RWPE1 (cell line): ENCODE measurements around the gene AGPAT3.
"Not testable (repeated sequence)": the region's sequence is repeated elsewhere in the genome, so short reads cannot be mapped to it uniquely, and the experiment has no call there.

Source experiments
- CTCF ChIA-PET: fragments of 350-600 bp; sonication (Branson Sonifier 250); formaldehyde crosslinking; extraction: SDS; loops from one replicate; lab custom pipeline; 2021; lab: Yijun Ruan, JAX
- POLR2A ChIA-PET: fragments of 400-600 bp; formaldehyde crosslinking; extraction: SDS; loops from one replicate; lab custom pipeline; 2020; ENCODE audit warnings: antibody characterized with exemption; ENCODE audit not compliant: low non-redundant PET; lab: Yijun Ruan, JAX
- DNase-seq: peaks from one replicate; pipeline ENCODE4 v3.0.0; 2012; ENCODE audit warnings: low spot score
- H3K27ac ChIP-seq: fragments of 450-650 bp; 2 replicates; pipeline ENCODE4 v1.5.1; 2017
- CTCF ChIP-seq: fragments of 450-650 bp; conservative IDR thresholded peaks from 2 replicates; pipeline ENCODE4 v1.5.1; 2017; ENCODE audit warnings: low read depth, mild to moderate bottlenecking

Gene AGPAT3

DNA sequence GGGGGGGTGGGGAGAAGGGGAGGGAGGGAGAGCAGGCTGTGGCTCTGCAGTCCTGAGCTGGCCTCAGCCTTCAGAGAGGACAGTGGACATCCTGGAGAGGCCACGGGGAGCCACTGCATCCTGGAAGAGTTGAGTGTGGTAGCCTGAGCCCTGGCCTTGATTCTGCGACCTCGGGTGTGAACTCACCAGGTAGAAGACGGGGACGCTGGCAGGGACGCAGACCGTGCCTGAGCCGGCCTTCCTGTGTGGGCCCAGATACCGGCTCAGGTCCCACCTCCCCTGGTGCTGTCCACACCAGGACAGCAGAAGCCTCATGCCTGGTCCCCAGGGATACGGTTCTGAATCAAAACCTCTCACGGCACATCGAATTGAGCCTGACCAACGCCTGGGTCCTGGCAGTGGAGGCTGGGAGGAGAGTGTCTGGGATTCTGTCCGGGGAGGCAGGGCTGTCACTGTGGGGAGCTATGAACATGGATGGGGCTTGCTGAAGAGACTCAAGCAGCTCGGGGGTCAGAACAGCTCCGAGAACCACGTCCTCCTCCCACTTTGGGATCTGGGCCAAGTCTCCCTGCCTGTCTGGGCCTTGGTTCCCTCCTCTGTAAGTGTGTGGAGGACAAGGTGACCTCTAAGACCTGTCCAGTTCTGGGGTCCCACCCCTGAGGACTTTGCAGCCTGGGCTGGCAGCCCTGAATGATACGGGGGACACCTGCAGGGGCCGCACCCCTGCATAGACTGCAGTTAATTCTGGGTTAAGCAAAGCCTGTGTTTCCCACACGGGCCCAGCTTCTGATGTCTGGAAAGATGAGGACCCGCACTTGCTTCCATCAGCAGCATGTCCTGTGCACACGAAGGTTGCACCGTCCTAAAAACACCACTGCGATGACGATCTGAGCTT lies 45.3 kb upstream of the AGPAT3 start:
- CTCF ChIA-PET: interaction anchor here (1.1 kb wide), 1 partner anchor 28 kb away, joined by 4 read pairs; no protein-coding TSS in a partner anchor
- no peak for DNase-seq
- POLR2A ChIA-PET: no interaction called here
- H3K27ac ChIP-seq: no peak overlapping the region
- TF ChIP-seq CTCF: no peak

GRCh38 chr21:43820466-43820865 lies 44.6 kb upstream of the AGPAT3 start:
- no peak for TF ChIP-seq CTCF
- H3K27ac ChIP-seq: no peak overlapping the region
- POLR2A ChIA-PET: no interaction called here
- CTCF ChIA-PET: no interaction called here
- DNase-seq: no peak

- POLR2A ChIA-PET, CTCF ChIA-PET, H3K27ac ChIP-seq, DNase-seq: not testable (repeated sequence)
These were observed 42.9 kb upstream of the AGPAT3 start for GRCh38 chr21:43822166-43822565.

DNA sequence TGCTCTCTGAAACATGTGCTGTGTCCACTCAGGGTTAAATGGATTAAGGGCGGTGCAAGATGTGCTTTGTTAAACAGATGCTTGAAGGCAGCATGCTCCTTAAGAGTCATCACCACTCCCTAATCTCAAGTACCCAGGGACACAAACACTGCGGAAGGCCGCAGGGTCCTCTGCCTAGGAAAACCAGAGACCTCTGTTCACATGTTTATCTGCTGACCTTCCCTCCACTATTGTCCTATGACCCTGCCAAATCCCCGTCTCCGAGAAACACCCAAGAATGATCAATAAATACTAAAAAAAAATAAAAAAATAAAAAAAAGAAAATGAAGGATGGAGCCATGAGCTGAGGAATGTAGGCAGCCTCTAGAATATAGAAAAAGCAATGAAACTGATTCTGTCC lies 42.3 kb upstream of the AGPAT3 start:
- DNase-seq, H3K27ac ChIP-seq, POLR2A ChIA-PET: not testable (repeated sequence)
- CTCF ChIA-PET: interaction anchor here (0.7 kb wide), 1 partner anchor 15 kb away, joined by 4 read pairs; no protein-coding TSS in a partner anchor

DNA sequence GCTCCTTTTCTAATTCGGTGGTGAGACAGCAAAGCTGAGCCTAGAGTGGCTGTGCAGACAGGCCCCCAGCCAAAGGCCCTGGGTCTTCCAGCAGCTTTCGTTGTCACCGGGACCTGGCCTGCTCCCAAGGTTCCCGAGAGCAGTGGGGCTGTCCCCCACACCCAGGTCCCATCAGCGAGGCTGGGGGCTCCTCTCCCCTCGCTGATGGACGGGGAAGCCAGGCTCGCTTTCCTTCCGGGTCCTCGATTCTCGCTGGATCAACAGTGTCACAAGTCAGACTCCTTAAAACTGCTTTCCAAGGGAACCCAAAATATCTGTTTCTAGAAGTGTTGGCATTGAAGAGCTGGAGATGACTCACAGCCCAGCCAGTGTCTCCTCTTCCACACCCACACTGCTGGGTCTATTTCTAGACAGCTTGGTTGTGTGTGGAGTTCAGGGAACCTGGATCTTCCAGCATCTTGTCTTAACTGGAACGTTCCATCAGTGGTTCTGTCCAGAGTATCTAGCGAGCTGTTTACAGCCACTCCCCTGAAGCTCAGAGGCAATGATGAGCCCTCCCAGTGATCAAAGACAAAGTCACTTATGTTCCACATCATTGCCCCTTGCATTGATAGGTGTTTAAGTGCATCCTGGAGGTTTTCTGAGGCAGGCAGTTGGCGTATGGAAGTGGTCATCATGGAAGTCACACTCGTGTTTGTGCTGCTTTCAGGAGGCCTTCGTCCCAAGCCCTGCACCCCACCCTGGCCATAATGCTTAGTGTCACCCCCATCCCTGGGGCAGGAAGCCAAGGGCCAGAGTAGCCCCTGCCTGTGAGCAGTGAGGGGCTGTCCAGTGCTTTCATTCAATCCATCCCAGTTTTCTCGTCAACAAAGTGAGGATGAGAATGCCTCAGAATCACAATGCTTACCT lies 40.4 kb upstream of the AGPAT3 start:
- POLR2A ChIA-PET: no interaction called here
- peak overlapping the region; percentile 24; the same call in 1 of the 2 replicates for H3K27ac ChIP-seq
- CTCF ChIA-PET: interaction anchor here (0.6 kb wide), 1 partner anchor 9 kb away, joined by 6 read pairs; no protein-coding TSS in a partner anchor
- TF ChIP-seq CTCF: no peak
- no peak for DNase-seq

DNA sequence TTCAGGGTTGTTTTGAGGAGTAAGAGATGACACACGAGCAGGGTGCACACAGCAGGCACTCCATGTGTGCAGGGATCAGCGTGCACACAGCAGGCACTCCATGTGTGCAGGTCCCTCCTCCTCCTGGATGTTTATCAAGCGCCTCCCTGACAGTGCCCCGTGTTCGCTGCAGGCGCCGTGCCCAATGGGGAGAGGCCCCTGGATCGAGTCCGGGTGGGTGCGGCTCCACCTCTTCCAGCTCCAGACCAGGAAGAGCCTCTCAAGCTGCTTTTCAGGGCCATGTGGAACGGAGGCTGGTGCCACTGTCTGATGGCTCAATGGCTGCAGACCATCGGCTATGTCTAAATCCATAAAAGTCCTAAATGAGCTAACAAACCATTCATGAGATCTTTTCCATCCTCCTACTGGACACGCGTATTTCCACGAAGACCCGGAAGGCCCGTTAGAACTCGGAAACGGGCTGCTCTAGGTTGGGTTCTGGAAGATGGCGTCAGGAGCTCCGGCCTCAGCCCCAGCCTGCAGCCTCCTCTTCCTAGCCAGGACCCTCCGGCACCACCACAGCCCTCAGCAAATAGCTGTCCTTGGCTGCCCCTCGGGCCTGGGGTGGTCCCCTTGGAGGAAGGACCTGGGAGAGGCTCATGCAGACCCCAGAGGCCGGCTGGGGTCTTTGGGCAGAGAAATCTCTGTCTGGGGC lies 39.6 kb upstream of the AGPAT3 start:
- DNase-seq: no peak
- TF ChIP-seq CTCF: no peak
- ChIA-PET CTCF (interaction anchor here (0.6 to 0.9 kb wide), 3 partner anchors 9 to 12 kb away, joined by 4 to 6 read pairs (median 4); no protein-coding TSS in a partner anchor), POLR2A (no interaction called here)
- H3K27ac ChIP-seq: no peak overlapping the region
